Tibial nerve (tissue), 4 donors: Measurements from ENCODE around the gene CDH22. TPM values are rescaled to one million over a fixed set of nuclear protein-coding genes. Genes with fewer than 3 reads are reported as not detected.

Experiments used
- DNase-seq, 2 donors: peaks; one replicate each; pipeline ENCODE4 v3.0.0-alpha.2; 2019; ENCODE audit warnings: low spot score in 2 of 2
- H3K27ac ChIP-seq, 4 donors: fragments of 200-600 bp; sonication (generic) in 3 of 4; one replicate each; pipeline ENCODE4 v1.5.1; 2017 to 2019; ENCODE audit warnings: mild to moderate bottlenecking in 1 of 4
- H3K27me3 ChIP-seq, 2 donors: fragments of 200-600 bp; sonication (generic) in 1 of 2; one replicate each; pipeline versions ENCODE4 v1.5.1 to v1.6.0; 2017 to 2019
- H3K36me3 ChIP-seq, 3 donors: fragments of 200-600 bp; sonication (generic); one replicate each; pipeline ENCODE4 v1.5.1; 2018 to 2019
- H3K4me1 ChIP-seq, 4 donors: fragments of 200-600 bp; sonication (generic) in 3 of 4; one replicate each; pipeline ENCODE4 v1.5.1; 2017 to 2019
- H3K4me3 ChIP-seq, 4 donors: fragments of 200-600 bp; sonication (generic) in 3 of 4; one replicate each; pipeline ENCODE4 v1.5.1; 2017 to 2019; ENCODE audit warnings: mild to moderate bottlenecking in 1 of 4, moderate library complexity in 1 of 4
- H3K9me3 ChIP-seq, 4 donors: fragments of 200-600 bp; sonication (generic) in 3 of 4; one replicate each; pipeline ENCODE4 v1.5.1; 2017 to 2019
- CTCF ChIP-seq, 5 experiments: fragments of 200-600 bp in 3 of 5; fragments of 450-650 bp in 2 of 5; sonication (generic) in 3 of 5; IDR thresholded peaks; one replicate each; pipeline ENCODE4 v1.5.1; 2016 to 2019; ENCODE audit warnings: antibody characterized with exemption in 5 of 5, mild to moderate bottlenecking in 3 of 5, moderate library complexity in 2 of 5
- EP300 ChIP-seq, 2 donors: sonication (generic); formaldehyde crosslinking; IDR thresholded peaks; one replicate each; pipeline ENCODE4 v1.6.1; 2017; ENCODE audit warnings: antibody characterized with exemption in 2 of 2, mild to moderate bottlenecking in 1 of 2
- POLR2A ChIP-seq, 2 donors: fragments of 450-650 bp; IDR thresholded peaks; one replicate each; pipeline ENCODE4 v1.6.1; 2017; ENCODE audit warnings: antibody characterized with exemption in 2 of 2, mild to moderate bottlenecking in 2 of 2, moderate library complexity in 2 of 2
- WGBS, 2 donors: methylation state at CpG; one replicate each; pipeline ENCODE4 v1.1.5; 2018; 5-methylcytosine and 5-hydroxymethylcytosine counted together
- total RNA-seq, 4 donors: library from RNA; depleted of rRNA; stranded (reverse); fragments of >200 nt; gene quantifications; one replicate each; pipeline ENCODE4 v1.1.0, GENCODE V29; 2016

CDH22 gene
- total RNA-seq, 4 donors from 2014 or later, result 0.20 to 1.0 (median 0.60) TPM; not detected in 1

GRCh38 chr20:46333161-46333991 is 25.1 kb upstream of the CDH22 start:
- peaks cover 0 to 4% (median 0%) of the 10 kb centered on the region in 4 donors for H3K4me1 ChIP-seq
- H3K36me3 ChIP-seq, result no peaks in the 10 kb centered on the region
- peaks cover 0 to 80% of the 10 kb centered on the region in 2 donors for H3K27me3 ChIP-seq
- WGBS, 2 donors, result 66 to 70% methylated on average over 5 to 8 of the region's 8 CpGs
- no peak for DNase-seq
- H3K27ac ChIP-seq, result no peak overlapping the region
- no peak overlapping the region for H3K4me3 ChIP-seq
- no peaks in the 10 kb centered on the region for H3K9me3 ChIP-seq
- TF ChIP-seq EP300 (IDR thresholded peaks at IDR 0.05) (no peak), POLR2A (IDR thresholded peaks at IDR 0.05) (no peak), CTCF (IDR thresholded peaks at IDR 0.05) (no peak)

DNA sequence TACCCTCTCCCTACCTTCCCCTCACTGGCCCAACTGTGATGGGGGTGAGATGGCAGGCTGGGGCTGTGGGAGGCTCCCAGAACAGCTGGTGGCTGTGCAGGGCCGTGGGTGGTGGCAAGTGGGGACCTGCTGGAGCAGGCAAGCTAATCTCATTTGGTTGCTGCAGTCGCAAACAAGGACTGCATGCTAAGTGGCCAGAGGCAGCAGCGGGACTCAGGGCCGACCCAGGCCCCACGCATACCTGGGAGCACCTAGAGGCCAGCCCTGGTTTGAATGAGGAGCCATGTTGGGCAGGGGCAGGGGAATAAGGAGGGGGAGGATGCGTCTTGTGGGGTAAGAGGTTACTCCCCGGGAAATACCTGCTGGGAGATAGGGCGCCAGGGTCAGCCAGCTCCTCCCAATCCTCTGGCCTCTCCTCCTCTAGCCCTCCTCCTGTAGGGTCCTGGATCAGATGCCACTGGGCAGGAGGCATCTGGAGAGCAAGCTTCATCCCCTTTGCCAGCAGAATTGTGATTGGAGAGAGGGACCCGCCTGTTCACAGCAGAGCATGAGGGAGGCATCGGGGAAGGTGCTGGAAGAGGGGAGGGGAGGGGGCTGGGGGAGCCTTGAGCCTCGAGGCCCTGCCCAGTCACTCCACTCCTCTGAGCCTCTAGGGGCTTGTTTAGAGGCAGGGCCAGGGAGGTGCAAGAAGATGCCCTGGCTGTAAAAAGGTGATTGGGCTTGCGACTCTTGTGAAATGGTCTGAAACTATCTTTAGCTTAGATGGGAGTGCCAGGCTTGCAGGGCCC is 24.3 kb upstream of the CDH22 start:
- peaks cover 0 to 4% (median 0%) of the 10 kb centered on the region in 4 donors for H3K4me1 ChIP-seq
- H3K27ac ChIP-seq, result no peak overlapping the region
- no peak for DNase-seq
- H3K9me3 ChIP-seq, result no peaks in the 10 kb centered on the region
- 49 to 59% methylated on average over 11 to 12 of the region's 12 CpGs for WGBS, 2 donors
- H3K4me3 ChIP-seq, result no peak overlapping the region
- no peak for TF ChIP-seq POLR2A (IDR thresholded peaks at IDR 0.05)
- TF ChIP-seq CTCF (IDR thresholded peaks at IDR 0.05), result no peak
- TF ChIP-seq EP300 (IDR thresholded peaks at IDR 0.05), result no peak
- peaks cover 0 to 76% of the 10 kb centered on the region in 2 donors for H3K27me3 ChIP-seq
- no peaks in the 10 kb centered on the region for H3K36me3 ChIP-seq

DNA sequence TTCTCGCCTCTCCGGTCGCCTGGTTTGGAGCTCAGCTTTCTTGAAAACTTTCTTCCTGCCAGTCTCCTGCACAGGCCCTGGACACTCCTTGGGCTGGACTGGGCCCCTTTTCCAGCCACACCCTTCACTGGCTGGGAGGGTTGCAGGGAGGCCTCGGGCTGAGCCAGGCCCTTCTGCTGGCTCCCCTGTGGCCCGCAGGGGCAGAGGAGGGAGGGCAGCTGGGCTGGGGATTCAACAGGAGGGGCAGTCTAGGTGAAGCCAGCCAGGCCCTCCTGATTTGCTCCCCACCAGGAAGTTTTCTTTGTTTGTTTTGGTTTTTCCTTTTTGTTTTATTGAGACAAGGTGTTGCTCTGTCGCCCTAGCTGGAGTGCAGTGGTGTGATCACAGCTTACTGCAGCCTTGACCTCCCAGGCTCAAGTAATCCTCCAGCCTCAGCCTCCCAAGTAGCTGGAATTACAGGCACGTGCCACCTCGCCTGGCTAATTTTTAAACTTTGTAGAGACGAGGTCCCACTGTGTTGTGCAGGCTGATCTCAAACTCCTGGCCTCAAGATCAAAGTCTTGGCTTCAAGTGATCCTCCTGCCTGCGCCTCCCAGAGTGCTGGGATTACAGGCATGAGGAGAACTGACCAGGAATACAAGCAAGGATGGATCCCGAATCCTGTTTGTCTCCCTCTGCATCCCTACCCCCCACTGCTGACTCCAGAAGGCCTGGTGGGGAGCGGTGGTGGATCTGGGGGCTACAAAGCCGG is 23.5 kb upstream of the CDH22 start:
- no peak overlapping the region for H3K4me3 ChIP-seq
- peaks cover 0 to 68% of the 10 kb centered on the region in 2 donors for H3K27me3 ChIP-seq
- peaks cover 0 to 4% (median 0%) of the 10 kb centered on the region in 4 donors for H3K4me1 ChIP-seq
- DNase-seq, result no peak
- H3K9me3 ChIP-seq, result no peaks in the 10 kb centered on the region
- no peak overlapping the region for H3K27ac ChIP-seq
- 65 to 67% methylated on average over 12 to 13 of the region's 13 CpGs for WGBS, 2 donors
- TF ChIP-seq POLR2A (IDR thresholded peaks at IDR 0.05) (no peak), CTCF (IDR thresholded peaks at IDR 0.05) (no peak), EP300 (IDR thresholded peaks at IDR 0.05) (no peak)
- no peaks in the 10 kb centered on the region for H3K36me3 ChIP-seq

- H3K27ac ChIP-seq, result no peak overlapping the region
- H3K4me3 ChIP-seq, result no peak overlapping the region
- no peaks in the 10 kb centered on the region for H3K9me3 ChIP-seq
- H3K27me3 ChIP-seq, result peaks cover 0 to 67% of the 10 kb centered on the region in 2 donors
- TF ChIP-seq POLR2A (IDR thresholded peaks at IDR 0.05) (no peak), CTCF (IDR thresholded peaks at IDR 0.05) (no peak), EP300 (IDR thresholded peaks at IDR 0.05) (no peak)
- WGBS, 2 donors, result 75 to 78% methylated on average over 13 of the region's 13 CpGs
- H3K4me1 ChIP-seq, result peaks cover 0 to 4% (median 0%) of the 10 kb centered on the region in 4 donors
- H3K36me3 ChIP-seq, result no peaks in the 10 kb centered on the region
- no peak for DNase-seq
Measured at GRCh38 chr20:46330831-46331371, 22.6 kb upstream of the CDH22 start.
